ENCODE results near the gene RAD51C.

Gene RAD51C

GRCh38 chr17:58702045-58702476 lies 9.7 kb downstream of the RAD51C start:
- H3K36me3 ChIP-seq, result peaks cover 86% of the 10 kb centered on the region
- H3K9me3 ChIP-seq (ENCODE audit: severe bottlenecking), result peaks cover 3% of the 10 kb centered on the region
- H3K27ac ChIP-seq, result no peak overlapping the region
- H3K4me3 ChIP-seq (ENCODE audit: low read depth, low read length), result no peak overlapping the region
- TF ChIP-seq CTCF (IDR thresholded peaks at IDR 0.05; ENCODE audit: low read depth, low read length), result no peak
- no peaks in the 10 kb centered on the region for H3K27me3 ChIP-seq (ENCODE audit: insufficient read depth, low read depth, severe bottlenecking)
- DNase-seq, result no peak

- H3K9me3 ChIP-seq (ENCODE audit: severe bottlenecking), result peaks cover 3% of the 10 kb centered on the region
These were observed 10.3 kb downstream of the RAD51C start for GRCh38 chr17:58702708-58703107.

GRCh38 chr17:58703137-58703915 lies 10.9 kb downstream of the RAD51C start:
- Histone ChIP-seq H3K27me3 (ENCODE audit: insufficient read depth, low read depth, severe bottlenecking) (no peaks in the 10 kb centered on the region), H3K27ac (no peak overlapping the region), H3K4me3 (ENCODE audit: low read depth, low read length) (no peak overlapping the region), H3K36me3 (peaks cover 83% of the 10 kb centered on the region), H3K9me3 (ENCODE audit: severe bottlenecking) (peaks cover 3% of the 10 kb centered on the region)
- TF ChIP-seq CTCF (IDR thresholded peaks at IDR 0.05; ENCODE audit: low read depth, low read length), result no peak
- no peak for DNase-seq

More at GRCh38 chr17:58702708-58703107, 10.3 kb downstream of the RAD51C start:
- no peak for DNase-seq
- Histone ChIP-seq H3K27ac (no peak overlapping the region), H3K27me3 (ENCODE audit: insufficient read depth, low read depth, severe bottlenecking) (no peaks in the 10 kb centered on the region), H3K4me3 (ENCODE audit: low read depth, low read length) (no peak overlapping the region), H3K36me3 (peaks cover 86% of the 10 kb centered on the region)
- no peak for TF ChIP-seq CTCF (IDR thresholded peaks at IDR 0.05; ENCODE audit: low read depth, low read length)

GRCh38 chr17:58703916-58704286 lies 11.5 kb downstream of the RAD51C start:
- Histone ChIP-seq H3K9me3 (ENCODE audit: severe bottlenecking) (peaks cover 3% of the 10 kb centered on the region), H3K27ac (no peak overlapping the region), H3K36me3 (peaks cover 83% of the 10 kb centered on the region), H3K4me3 (ENCODE audit: low read depth, low read length) (no peak overlapping the region), H3K27me3 (ENCODE audit: insufficient read depth, low read depth, severe bottlenecking) (no peaks in the 10 kb centered on the region)
- no peak for DNase-seq
- TF ChIP-seq CTCF (IDR thresholded peaks at IDR 0.05; ENCODE audit: low read depth, low read length), result no peak

GRCh38 chr17:58706351-58707140 lies 14.1 kb downstream of the RAD51C start:
- H3K27me3 ChIP-seq (ENCODE audit: insufficient read depth, low read depth, severe bottlenecking), result no peaks in the 10 kb centered on the region
- DNase-seq, result no peak
- H3K27ac ChIP-seq, result no peak overlapping the region
- no peak overlapping the region for H3K4me3 ChIP-seq (ENCODE audit: low read depth, low read length)
- peaks cover 79% of the 10 kb centered on the region for H3K36me3 ChIP-seq
- no peak for TF ChIP-seq CTCF (IDR thresholded peaks at IDR 0.05; ENCODE audit: low read depth, low read length)
- peaks cover 3% of the 10 kb centered on the region for H3K9me3 ChIP-seq (ENCODE audit: severe bottlenecking)

All from WERI-Rb-1 (cell line).